OCI-LY7 (cell line): ENCODE measurements around the gene RAB42. TPM values are rescaled to one million over a fixed set of nuclear protein-coding genes. Genes with fewer than 3 reads are reported as not detected.

Experiments used
- Bru-seq: library from RNA; stranded (reverse); fragments of 400-500 nt; gene quantifications from one replicate; lab custom pipeline; 2021; lab: Mats Ljungman, UMichigan
- BruChase-seq, 2 experiments: library from RNA; stranded (reverse); fragments of 400-500 nt; gene quantifications; one replicate each; lab custom pipeline; 2021; lab: Mats Ljungman, UMichigan
- BruUV-seq: library from RNA; stranded (reverse); fragments of 400-500 nt; replicated peaks from 2 replicates; lab custom pipeline; 2021; lab: Mats Ljungman, UMichigan
- CTCF ChIA-PET: fragments of 300-600 bp; sonication (Branson Sonifier 250); formaldehyde crosslinking; loops from one replicate; lab custom pipeline; 2022; ENCODE audit warnings: antibody characterized with exemption; ENCODE audit not compliant: unreplicated experiment; lab: Charles Lee
- POLR2A ChIA-PET: fragments of 300-600 bp; sonication (Branson Sonifier 250); formaldehyde crosslinking; loops from one replicate; lab custom pipeline; 2022; ENCODE audit warnings: antibody characterized with exemption; lab: Charles Lee
- DNase-seq: peaks from one replicate; pipeline ENCODE4 v3.0.0-alpha.2; 2015; ENCODE audit warnings: low spot score
- H2AFZ ChIP-seq: fragments of 200-600 bp; sonication (generic), shearing (Covaris generic); 2 replicates; pipeline ENCODE4 v1.6.1; 2014; ENCODE audit warnings: mild to moderate bottlenecking, antibody characterized with exemption, low read length, moderate library complexity
- H3K27ac ChIP-seq: fragments of 200-600 bp; sonication (generic); 2 replicates; pipeline ENCODE4 v1.5.1; 2014; ENCODE audit warnings: mixed run types, low read depth, mild to moderate bottlenecking, moderate library complexity, low read length, inconsistent platforms; ENCODE audit not compliant: poor library complexity, severe bottlenecking
- H3K36me3 ChIP-seq: fragments of 200-600 bp; sonication (generic); 2 replicates; pipeline ENCODE4 v1.6.1; 2014; ENCODE audit warnings: mild to moderate bottlenecking, antibody characterized with exemption, low read length, moderate library complexity, mixed read lengths; ENCODE audit not compliant: insufficient read depth
- H3K4me1 ChIP-seq: fragments of 200-600 bp; sonication (generic); 2 replicates; pipeline ENCODE4 v1.5.1; 2014; ENCODE audit warnings: mild to moderate bottlenecking, low read length; ENCODE audit not compliant: insufficient read depth, poor library complexity, severe bottlenecking
- H3K4me2 ChIP-seq: fragments of 200-600 bp; sonication (generic); 2 replicates; pipeline ENCODE4 v1.6.1; 2014; ENCODE audit warnings: mild to moderate bottlenecking, low read length
- H3K4me3 ChIP-seq: fragments of 200-600 bp; sonication (generic); 2 replicates; pipeline ENCODE4 v1.5.1; 2014; ENCODE audit warnings: mild to moderate bottlenecking, low read depth, low read length; ENCODE audit not compliant: poor library complexity, severe bottlenecking
- H3K79me2 ChIP-seq: fragments of 200-600 bp; sonication (generic); 2 replicates; pipeline ENCODE4 v1.6.1; 2016; ENCODE audit warnings: low read depth, mild to moderate bottlenecking, low read length, moderate library complexity, mixed read lengths; ENCODE audit not compliant: insufficient read depth
- H3K9me2 ChIP-seq: fragments of 200-600 bp; sonication (generic); 2 replicates; pipeline ENCODE4 v1.6.1; 2016; ENCODE audit warnings: mild to moderate bottlenecking, low read length, mixed read lengths; ENCODE audit not compliant: insufficient read depth
- H3K9me3 ChIP-seq: fragments of 200-600 bp; sonication (generic); 2 replicates; pipeline ENCODE4 v1.6.1; 2014; ENCODE audit warnings: mild to moderate bottlenecking, mixed run types, low read length, mixed read lengths
- H4K20me1 ChIP-seq: fragments of 200-600 bp; sonication (generic); 2 replicates; pipeline ENCODE4 v1.6.1; 2014; ENCODE audit warnings: mild to moderate bottlenecking, antibody characterized with exemption, low read length, moderate library complexity, mixed read lengths; ENCODE audit not compliant: insufficient read depth
- CTCF ChIP-seq: fragments of 200-600 bp; sonication (generic); conservative IDR thresholded peaks from 2 replicates; pipeline ENCODE4 v1.5.1; 2014; ENCODE audit warnings: mild to moderate bottlenecking, antibody characterized with exemption, low read length, moderate library complexity, mixed read lengths
- EZH2phosphoT487 ChIP-seq: fragments of 200-600 bp; sonication (generic); IDR thresholded peaks from 2 replicates; pipeline ENCODE4 v1.6.1; 2018; ENCODE audit warnings: low read depth, borderline replicate concordance, mild to moderate bottlenecking, mixed run types, antibody characterized with exemption, low read length, moderate library complexity, mixed read lengths
- intact Hi-C: fragments of 100-400 bp; cut with micrococcal nuclease; formaldehyde crosslinking; loops from one replicate; pipeline ENCODE4 v1.10.0; 2022; ENCODE audit not compliant: unreplicated experiment
- long read RNA-seq: library from polyadenylated mRNA; stranded (forward); transcript quantifications from one replicate; pipeline ENCODE4 v2.0.0, GENCODE V29; 2022
- total RNA-seq, 2 experiments: library from RNA; depleted of rRNA in 1 of 2; stranded (reverse); fragments of >200 nt in 1 of 2; shearing (Covaris generic) in 1 of 2; gene quantifications; 2 replicates each; pipeline ENCODE4 v1.2.3, GENCODE V29; 2014 to 2022

The RAB42 gene
- total RNA-seq (2014; rRNA removed; shearing (Covaris generic)) (not detected in 2 replicates), total RNA-seq (2022) (not detected in 2 replicates), Bru-seq, nascent RNA (not detected), BruChase-seq, experiment 1, labeled RNA remaining after a 6-hour chase (not detected), BruChase-seq, experiment 2, labeled RNA remaining after a 2-hour chase (not detected)
- long read RNA-seq: 0 reads

- Histone ChIP-seq H3K9me3 (no peaks in the 10 kb centered on the region), H4K20me1 (no peaks in the 10 kb centered on the region), H3K4me2 (peak within 1 kb of the TSS; percentile 44; the same call in 1 of the 2 replicates), H3K27ac (no peak within 1 kb of the TSS), H3K79me2 (no peaks in the 10 kb centered on the region), H2AFZ (no peak within 1 kb of the TSS), H3K4me3 (no peak within 1 kb of the TSS), H3K36me3 (no peaks in the 10 kb centered on the region), H3K9me2 (no peaks in the 10 kb centered on the region), H3K4me1 (peaks cover 7% of the 10 kb centered on the region)
- CTCF ChIA-PET: no interaction called here
- no peak for TF ChIP-seq EZH2phosphoT487
- TF ChIP-seq CTCF: no peak
- DNase-seq: no peak
- no TSS peak for BruUV-seq
- intact Hi-C loops: no loop called here
- POLR2A ChIA-PET: interaction anchor here (1.6 kb wide), 1 partner anchor 9 kb away, joined by 3 read pairs; no protein-coding TSS in a partner anchor
These were observed at the start of gene RAB42 for GRCh38 chr1:28591708-28592320. Gene RAB42 (plus strand): TSS chr1:28592265. CDS start chr1:28592512, 247 bp downstream.

- H3K79me2 ChIP-seq: no peaks in the 10 kb centered on the region
- TF ChIP-seq CTCF: no peak
These were observed 46.8 kb upstream of the RAB42 start for GRCh38 chr1:28545246-28545628.

GRCh38 chr1:28548318-28548717, 43.7 kb upstream of the RAB42 start:
- ChIA-PET POLR2A (no interaction called here), CTCF (no interaction called here)
- intact Hi-C loops: no loop called here
- Histone ChIP-seq H3K36me3 (no peaks in the 10 kb centered on the region), H2AFZ (no peak overlapping the region), H3K79me2 (peaks cover under 1% of the 10 kb centered on the region; the same call in 1 of the 2 replicates), H4K20me1 (no peaks in the 10 kb centered on the region), H3K9me2 (no peaks in the 10 kb centered on the region), H3K27ac (no peak overlapping the region), H3K4me1 (peaks cover 18% of the 10 kb centered on the region), H3K4me3 (no peak overlapping the region), H3K9me3 (no peaks in the 10 kb centered on the region), H3K4me2 (no peak overlapping the region)
- DNase-seq: no peak
- TF ChIP-seq EZH2phosphoT487: no peak
- no peak for TF ChIP-seq CTCF
- BruUV-seq: no TSS peak

More at GRCh38 chr1:28545246-28545628, 46.8 kb upstream of the RAB42 start:
- no peak overlapping the region for H2AFZ ChIP-seq
- H3K4me1 ChIP-seq: peaks cover under 1% of the 10 kb centered on the region
- H3K27ac ChIP-seq: no peak overlapping the region
- no peak for DNase-seq
- POLR2A ChIA-PET: interaction anchor here (0.6 to 1.2 kb wide), 3 partner anchors 27 to 279 kb away, joined by 3 to 6 read pairs (median 5); no protein-coding TSS in a partner anchor
- no peaks in the 10 kb centered on the region for H4K20me1 ChIP-seq
- no peak overlapping the region for H3K4me3 ChIP-seq
- no peak overlapping the region for H3K4me2 ChIP-seq
- intact Hi-C loops: no loop called here
- no peaks in the 10 kb centered on the region for H3K9me2 ChIP-seq
- no TSS peak for BruUV-seq
- peaks cover 8% of the 10 kb centered on the region; the same call in 1 of the 2 replicates for H3K36me3 ChIP-seq
- CTCF ChIA-PET: interaction anchor here (0.8 to 1.5 kb wide), 2 partner anchors 13 to 332 kb away, joined by 3 read pairs; no protein-coding TSS in a partner anchor
- H3K9me3 ChIP-seq: no peaks in the 10 kb centered on the region
